ENCODE results near the gene PPM1J. TPM values are rescaled to one million over a fixed set of nuclear protein-coding genes. Genes with fewer than 3 reads are reported as not detected.
A peak's percentile ranks its signal among the peaks of the same experiment; 100 is the strongest.

Gene PPM1J
- total and polyA plus RNA-seq, 10 donors, result 0.51 to 1.9 (median 1.4) TPM

- Histone ChIP-seq H3K27ac (peak overlapping the region in 2 of 8 donors; percentile 42 to 94), H3K4me3 (no peak overlapping the region), H3K9me3 (no peaks in the 10 kb centered on the region), H3K4me1 (peaks cover 18 to 60% (median 42%) of the 10 kb centered on the region in 6 donors), H3K27me3 (replicated peaks in 1 of 7) (no peaks in the 10 kb centered on the region), H3K36me3 (peaks cover 0 to 2% (median under 1%) of the 10 kb centered on the region in 6 donors)
- no peak for TF ChIP-seq POLR2A (IDR thresholded peaks at IDR 0.05)
- no peak for TF ChIP-seq CTCF (IDR thresholded peaks at IDR 0.05 in 8 of 11, conservative IDR thresholded peaks at IDR 0.05 in 3 of 11)
- TF ChIP-seq POLR2AphosphoS5 (IDR thresholded peaks at IDR 0.05), result no peak
- intact Hi-C loops (cut with DNase I; ENCODE audit: low total_unique reads), result loop anchor here (10.0 kb wide), 1 partner anchor 53 kb away; no protein-coding TSS in a partner anchor
- no peak for DNase-seq
- 98% methylated on average over 4 of the region's 4 CpGs for WGBS, 5 donors
Observed at GRCh38 chr1:112677501-112677900, 37.6 kb downstream of the PPM1J start.

- Histone ChIP-seq H3K27ac (peak overlapping the region in 4 of 8 donors; percentile 4 to 94 (median 30)), H3K9me3 (no peaks in the 10 kb centered on the region), H3K4me3 (no peak overlapping the region), H3K27me3 (replicated peaks in 1 of 7) (no peaks in the 10 kb centered on the region), H3K4me1 (peaks cover 18 to 60% (median 42%) of the 10 kb centered on the region in 6 donors), H3K36me3 (peaks cover 0 to 12% (median 7%) of the 10 kb centered on the region in 6 donors)
- DNase-seq, result no peak
- intact Hi-C loops (cut with DNase I; ENCODE audit: low total_unique reads), result loop anchor here (10.0 kb wide), 1 partner anchor 52 kb away; no protein-coding TSS in a partner anchor
- WGBS, 5 donors, result 65 to 71% (median 67%) methylated on average over 3 of the region's 3 CpGs
- TF ChIP-seq POLR2A (IDR thresholded peaks at IDR 0.05), result no peak
- no peak for TF ChIP-seq POLR2AphosphoS5 (IDR thresholded peaks at IDR 0.05)
- TF ChIP-seq CTCF (IDR thresholded peaks at IDR 0.05 in 8 of 11, conservative IDR thresholded peaks at IDR 0.05 in 3 of 11), result no peak
Observed at GRCh38 chr1:112676543-112676942, 38.6 kb downstream of the PPM1J start.

- intact Hi-C loops (cut with DNase I; ENCODE audit: low total_unique reads), result loop anchor here (10.0 kb wide), 1 partner anchor 51 kb away; no protein-coding TSS in a partner anchor
Observed at GRCh38 chr1:112675728-112676381, 39.3 kb downstream of the PPM1J start.

More at GRCh38 chr1:112675728-112676381, 39.3 kb downstream of the PPM1J start:
- TF ChIP-seq CTCF (IDR thresholded peaks at IDR 0.05 in 8 of 11, conservative IDR thresholded peaks at IDR 0.05 in 3 of 11), result no peak
- TF ChIP-seq POLR2A (IDR thresholded peaks at IDR 0.05), result no peak
- no peak for TF ChIP-seq POLR2AphosphoS5 (IDR thresholded peaks at IDR 0.05)
- H3K9me3 ChIP-seq, result no peaks in the 10 kb centered on the region
- peaks cover 18 to 60% (median 42%) of the 10 kb centered on the region in 6 donors for H3K4me1 ChIP-seq
- no peaks in the 10 kb centered on the region for H3K27me3 ChIP-seq (replicated peaks in 1 of 7)
- DNase-seq, result no peak
- H3K27ac ChIP-seq, result peak overlapping the region; percentile 79 to 94 (median 92)
- H3K36me3 ChIP-seq, result peaks cover 0 to 19% (median 12%) of the 10 kb centered on the region in 6 donors
- peak overlapping the region; percentile 73 to 95 (median 80) for H3K4me3 ChIP-seq
- 47 to 61% (median 57%) methylated on average over 7 of the region's 7 CpGs for WGBS, 5 donors

All from spleen (tissue), 11 donors.